ENCODE data around the gene GAB1.

Gene GAB1

DNA sequence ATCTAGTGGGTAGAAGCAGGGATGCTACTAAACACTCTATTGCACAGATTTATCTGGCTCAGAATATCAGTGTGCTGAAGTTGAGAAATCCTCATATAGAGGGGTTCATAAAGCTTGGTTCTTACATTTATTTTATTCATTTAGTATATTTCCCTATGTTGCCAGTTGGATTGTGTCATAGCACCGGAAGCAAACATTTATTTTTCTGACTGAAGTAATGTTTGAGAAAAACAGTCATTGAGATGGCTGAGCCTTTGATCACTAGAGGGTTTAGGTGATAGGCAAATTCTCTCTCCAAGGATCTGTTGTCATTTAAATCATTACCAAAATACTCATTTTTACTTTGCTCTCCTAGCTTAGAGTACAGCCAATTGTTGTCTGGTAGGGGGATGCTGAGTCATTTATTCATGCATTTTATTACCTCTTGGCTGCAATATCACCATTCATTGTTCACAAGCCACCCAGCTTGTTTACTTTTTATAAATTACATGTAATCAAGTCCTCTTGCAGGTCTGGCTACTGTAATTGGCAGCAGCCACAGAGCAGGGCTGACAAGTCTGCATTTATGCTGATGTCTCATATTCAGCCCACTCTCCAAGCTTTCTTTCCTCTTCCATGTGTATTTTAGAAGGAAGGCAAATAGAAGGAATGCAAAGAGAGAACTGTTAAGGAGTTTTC, 15.2 kb downstream of the GAB1 start:
- TF ChIP-seq, protein P1, sequence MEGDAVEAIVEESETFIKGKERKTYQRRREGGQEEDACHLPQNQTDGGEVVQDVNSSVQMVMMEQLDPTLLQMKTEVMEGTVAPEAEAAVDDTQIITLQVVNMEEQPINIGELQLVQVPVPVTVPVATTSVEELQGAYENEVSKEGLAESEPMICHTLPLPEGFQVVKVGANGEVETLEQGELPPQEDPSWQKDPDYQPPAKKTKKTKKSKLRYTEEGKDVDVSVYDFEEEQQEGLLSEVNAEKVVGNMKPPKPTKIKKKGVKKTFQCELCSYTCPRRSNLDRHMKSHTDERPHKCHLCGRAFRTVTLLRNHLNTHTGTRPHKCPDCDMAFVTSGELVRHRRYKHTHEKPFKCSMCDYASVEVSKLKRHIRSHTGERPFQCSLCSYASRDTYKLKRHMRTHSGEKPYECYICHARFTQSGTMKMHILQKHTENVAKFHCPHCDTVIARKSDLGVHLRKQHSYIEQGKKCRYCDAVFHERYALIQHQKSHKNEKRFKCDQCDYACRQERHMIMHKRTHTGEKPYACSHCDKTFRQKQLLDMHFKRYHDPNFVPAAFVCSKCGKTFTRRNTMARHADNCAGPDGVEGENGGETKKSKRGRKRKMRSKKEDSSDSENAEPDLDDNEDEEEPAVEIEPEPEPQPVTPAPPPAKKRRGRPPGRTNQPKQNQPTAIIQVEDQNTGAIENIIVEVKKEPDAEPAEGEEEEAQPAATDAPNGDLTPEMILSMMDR (IDR thresholded peaks at IDR 0.05; ENCODE audit: control insufficient read depth, extremely low read depth, insufficient read depth), result no peak
- H3K4me3 ChIP-seq (ENCODE audit: low read depth, low read length), result no peak overlapping the region
- DNase-seq (ENCODE audit: low read depth), result peak; percentile 88

DNA sequence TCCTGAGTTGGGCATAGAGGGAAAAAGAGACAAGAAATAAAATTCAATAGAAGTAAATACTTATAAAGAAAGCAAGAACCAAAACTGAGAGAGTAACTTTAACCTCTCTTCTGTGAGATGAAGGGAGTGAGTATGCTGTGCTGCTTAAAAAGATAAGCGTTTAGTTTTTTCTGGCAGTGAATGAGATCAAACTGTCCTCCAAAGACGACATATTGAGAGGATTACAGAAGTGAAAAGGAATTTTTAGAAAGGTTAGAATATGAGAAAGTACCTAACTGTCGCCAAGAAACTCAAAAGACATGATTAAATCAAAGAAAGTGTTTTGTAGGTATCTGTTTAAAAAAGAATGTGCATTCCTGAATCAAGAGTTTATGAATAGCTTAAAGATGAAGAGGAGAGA, 16.0 kb downstream of the GAB1 start:
- no peak overlapping the region for H3K4me3 ChIP-seq (ENCODE audit: low read depth, low read length)
- DNase-seq (ENCODE audit: low read depth), result no peak
- TF ChIP-seq, protein P1 (IDR thresholded peaks at IDR 0.05; ENCODE audit: control insufficient read depth, extremely low read depth, insufficient read depth), result no peak

DNA sequence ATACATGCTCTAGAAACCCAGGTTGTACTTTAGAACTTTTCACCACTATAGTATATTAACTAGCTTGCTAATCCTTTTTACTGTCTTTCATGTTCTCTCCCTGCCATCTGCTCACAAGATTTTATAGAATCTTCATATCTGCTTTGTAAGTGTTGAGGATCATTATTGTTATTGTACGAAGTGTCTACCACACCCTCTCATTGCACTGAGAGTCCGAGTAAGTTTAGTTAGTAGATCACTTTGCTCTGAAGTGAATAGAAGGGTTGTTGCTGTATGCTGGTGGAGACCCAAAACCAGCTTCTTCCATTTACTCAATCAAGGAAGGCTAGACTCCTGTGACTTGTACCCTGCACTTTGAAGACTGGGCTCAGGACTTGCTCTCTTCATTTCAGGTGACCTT, 17.1 kb downstream of the GAB1 start:
- TF ChIP-seq, protein P1 (IDR thresholded peaks at IDR 0.05; ENCODE audit: control insufficient read depth, extremely low read depth, insufficient read depth), result no peak
- no peak overlapping the region for H3K4me3 ChIP-seq (ENCODE audit: low read depth, low read length)
- no peak for DNase-seq (ENCODE audit: low read depth)

DNA sequence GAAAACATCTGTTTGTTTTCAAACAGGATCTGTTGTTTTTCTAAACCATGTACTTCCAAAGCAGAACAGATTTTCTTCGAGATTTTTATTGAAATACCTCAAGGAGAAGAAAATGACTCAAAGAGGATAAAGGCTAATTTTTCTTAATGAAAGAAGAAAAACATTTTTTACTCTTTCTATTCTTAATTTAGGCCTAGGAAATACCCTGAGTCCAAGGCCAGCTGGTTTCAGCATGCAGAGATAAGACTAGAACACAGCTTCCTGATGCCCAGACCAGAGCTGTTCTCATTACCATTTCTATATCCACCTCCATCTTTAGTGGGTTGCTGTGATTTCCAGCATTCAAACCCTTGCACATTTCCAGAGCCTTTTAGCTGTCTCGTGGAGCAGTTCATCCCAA, 18.3 kb downstream of the GAB1 start:
- DNase-seq (ENCODE audit: low read depth), result no peak
- TF ChIP-seq, protein P1 (IDR thresholded peaks at IDR 0.05; ENCODE audit: control insufficient read depth, extremely low read depth, insufficient read depth), result no peak
- H3K4me3 ChIP-seq (ENCODE audit: low read depth, low read length), result no peak overlapping the region

DNA sequence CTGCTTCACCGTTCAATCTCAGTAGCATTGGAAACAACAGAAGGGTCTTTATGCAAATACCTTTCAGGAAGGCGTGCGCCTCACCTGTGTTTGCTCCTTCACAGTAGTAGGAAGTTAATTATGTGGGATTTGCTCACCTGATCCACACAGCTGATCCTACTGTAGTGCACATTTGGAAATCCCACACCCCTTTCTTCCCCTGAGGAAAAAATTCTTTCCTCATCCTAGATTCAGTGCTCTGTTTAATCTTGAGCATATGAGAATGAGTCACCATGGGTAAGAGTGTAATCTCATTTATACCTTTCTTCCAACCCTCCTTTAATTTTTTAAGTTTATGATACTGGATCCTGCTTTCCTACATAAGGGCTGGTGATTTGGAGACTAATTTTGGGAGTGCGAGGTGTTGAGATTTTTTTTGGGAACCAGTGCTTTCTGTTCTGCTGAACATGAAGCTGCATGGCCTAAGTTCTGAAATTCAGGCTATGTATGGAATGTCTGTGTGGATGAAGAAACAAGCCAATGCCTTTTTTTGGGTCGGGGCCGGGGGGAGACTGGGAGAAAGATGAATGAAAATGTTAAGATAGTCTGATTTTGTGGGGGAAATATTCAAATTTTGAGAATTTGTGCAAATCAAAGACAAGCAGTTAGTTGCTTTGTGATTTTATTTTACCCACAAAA, 19.0 kb downstream of the GAB1 start:
- TF ChIP-seq, protein P1 (IDR thresholded peaks at IDR 0.05; ENCODE audit: control insufficient read depth, extremely low read depth, insufficient read depth), result no peak
- no peak for DNase-seq (ENCODE audit: low read depth)
- H3K4me3 ChIP-seq (ENCODE audit: low read depth, low read length), result no peak overlapping the region

DNA sequence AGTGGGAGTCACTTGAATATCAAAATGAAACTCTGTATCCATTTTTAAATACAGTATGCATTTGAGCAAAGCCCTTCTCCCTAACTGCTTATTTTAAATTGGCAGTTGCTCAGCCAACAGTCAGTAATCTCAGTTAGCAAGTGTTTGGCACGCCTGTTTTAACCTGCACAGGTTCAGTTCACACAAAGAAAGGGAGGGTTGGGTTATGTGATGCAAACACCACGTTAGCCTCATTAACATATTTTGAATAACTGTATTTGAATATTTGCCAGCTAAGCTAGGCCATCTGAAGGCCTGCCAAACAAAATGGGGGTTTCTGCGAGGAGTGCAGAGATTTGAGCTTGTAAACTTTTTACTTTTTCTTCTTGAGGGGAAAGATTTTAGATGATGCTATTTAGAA, 19.8 kb downstream of the GAB1 start:
- TF ChIP-seq, protein P1 (IDR thresholded peaks at IDR 0.05; ENCODE audit: control insufficient read depth, extremely low read depth, insufficient read depth), result no peak
- no peak for DNase-seq (ENCODE audit: low read depth)
- H3K4me3 ChIP-seq (ENCODE audit: low read depth, low read length), result no peak overlapping the region

All from LNCaP clone FGC (cell line).